DMS153 (cell line): Measurements from ENCODE around the gene TIPRL.

Experiments used
- DNase-seq: peaks from one replicate; lab custom pipeline; 2025; lab: John Stamatoyannopoulos, UW

The TIPRL gene

DNA sequence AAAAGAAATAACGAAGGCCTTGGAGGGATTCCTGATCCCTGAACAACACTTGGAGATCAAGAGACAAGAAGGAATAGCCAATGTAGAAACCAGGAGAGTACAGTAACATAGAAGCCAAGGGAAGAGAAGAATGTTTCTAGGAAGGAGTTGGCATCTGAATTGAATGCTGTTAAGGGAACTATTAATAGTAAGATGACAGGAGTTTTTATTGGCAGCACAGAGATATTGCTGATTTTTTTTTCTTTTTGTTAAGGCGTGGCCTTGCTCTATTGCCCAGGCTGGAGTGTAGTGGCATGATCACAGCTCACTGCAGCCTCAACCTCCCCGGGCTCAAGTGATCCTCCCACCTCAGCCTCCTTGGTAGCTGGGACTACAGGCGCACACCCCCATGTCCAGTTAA lies 37.4 kb downstream of the TIPRL start:
- no peak for DNase-seq

DNA sequence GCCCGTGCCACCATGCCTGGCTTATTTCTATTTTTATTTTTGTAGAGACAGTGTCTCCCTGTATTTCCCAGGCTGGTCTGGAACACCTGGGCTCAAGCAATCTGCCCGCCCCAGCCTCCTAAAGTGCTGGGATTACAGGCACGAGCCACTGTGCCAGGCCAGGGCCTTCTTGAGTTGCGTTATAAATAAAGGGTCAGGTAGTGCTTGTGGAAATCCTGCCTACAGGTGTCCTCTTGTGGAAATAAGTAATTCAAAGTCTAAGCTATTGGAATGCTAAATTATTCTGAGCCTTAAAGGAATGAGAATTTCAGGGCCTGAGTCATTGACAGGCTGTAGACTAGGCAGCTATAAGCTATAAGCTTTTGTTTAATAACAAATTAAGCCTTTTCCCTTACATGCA lies 38.9 kb downstream of the TIPRL start:
- DNase-seq: no peak

DNA sequence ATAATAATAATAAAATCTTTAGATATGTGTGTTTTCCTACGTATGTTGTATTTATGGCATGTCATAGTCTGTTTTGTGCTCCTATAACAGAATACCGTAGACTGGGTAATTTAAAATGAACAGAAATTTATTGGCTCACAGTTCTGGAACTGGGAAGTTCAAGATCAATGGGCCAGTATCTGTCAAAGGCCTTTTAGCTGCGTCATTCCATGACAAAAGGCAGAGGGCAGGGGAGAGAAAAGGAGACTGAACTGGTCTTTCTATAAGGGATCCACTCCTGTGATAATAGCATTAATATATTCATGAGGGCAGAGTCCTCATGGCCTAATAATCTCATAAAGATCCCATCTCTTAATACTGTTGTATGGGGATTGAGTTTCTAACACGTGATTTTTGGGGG lies 39.9 kb downstream of the TIPRL start:
- DNase-seq: no peak

DNA sequence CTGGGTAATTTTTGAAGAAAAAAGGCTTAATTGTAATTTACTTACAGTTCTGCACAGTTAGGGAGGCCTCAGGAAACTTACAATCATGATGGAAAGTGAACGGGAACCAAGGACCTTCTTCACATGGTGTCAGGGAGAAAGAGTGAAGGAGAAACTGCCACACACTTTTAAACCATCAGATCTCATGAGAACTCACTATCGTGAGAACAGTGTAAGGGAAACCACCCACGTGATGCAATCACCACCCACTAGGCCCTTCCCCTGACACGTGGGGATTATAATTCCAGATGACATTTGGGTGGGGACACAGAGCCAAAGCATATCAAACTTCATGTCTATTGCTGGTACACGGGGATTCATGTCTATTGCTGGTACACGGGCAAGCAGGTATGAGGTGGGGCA lies 41.7 kb downstream of the TIPRL start:
- DNase-seq: no peak

DNA sequence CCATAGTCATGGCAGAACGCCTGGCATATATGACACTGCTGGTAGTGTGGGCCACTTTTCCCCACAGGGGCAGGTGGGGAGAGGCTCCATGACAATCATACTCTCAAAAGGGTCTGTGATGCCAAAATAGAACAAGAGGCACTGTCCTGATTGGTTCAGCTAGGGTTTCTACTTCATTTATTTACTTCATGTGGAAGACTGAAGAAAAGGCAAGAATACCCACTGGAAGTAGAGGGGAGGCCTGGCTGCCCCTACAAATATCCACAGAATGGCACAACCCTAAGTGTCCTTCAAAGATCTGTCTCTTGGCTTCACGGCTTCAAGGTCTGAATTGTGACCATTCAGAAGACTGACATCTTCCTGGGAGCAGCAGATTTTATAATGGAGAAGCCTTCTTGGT lies 42.5 kb downstream of the TIPRL start:
- DNase-seq: no peak

DNA sequence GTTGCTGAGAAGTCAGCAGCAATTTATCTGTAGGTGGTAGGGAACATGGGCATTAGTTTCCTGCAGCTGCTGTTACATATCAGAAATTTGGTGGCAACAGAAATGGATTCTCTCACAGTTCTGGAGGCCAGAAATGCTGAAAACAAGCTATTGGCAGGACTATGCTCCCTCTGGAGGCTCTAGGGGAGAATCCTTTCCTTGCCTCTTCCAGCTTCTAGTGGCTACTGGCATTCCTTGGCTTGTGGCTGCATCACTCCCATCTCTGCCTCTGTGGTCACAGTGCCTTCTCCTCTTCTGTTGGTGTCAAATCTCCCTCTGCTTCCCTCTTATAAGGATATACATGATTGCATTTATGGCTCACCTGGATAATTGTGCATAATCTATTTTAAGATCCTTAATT lies 44.5 kb downstream of the TIPRL start:
- no peak for DNase-seq

DNA sequence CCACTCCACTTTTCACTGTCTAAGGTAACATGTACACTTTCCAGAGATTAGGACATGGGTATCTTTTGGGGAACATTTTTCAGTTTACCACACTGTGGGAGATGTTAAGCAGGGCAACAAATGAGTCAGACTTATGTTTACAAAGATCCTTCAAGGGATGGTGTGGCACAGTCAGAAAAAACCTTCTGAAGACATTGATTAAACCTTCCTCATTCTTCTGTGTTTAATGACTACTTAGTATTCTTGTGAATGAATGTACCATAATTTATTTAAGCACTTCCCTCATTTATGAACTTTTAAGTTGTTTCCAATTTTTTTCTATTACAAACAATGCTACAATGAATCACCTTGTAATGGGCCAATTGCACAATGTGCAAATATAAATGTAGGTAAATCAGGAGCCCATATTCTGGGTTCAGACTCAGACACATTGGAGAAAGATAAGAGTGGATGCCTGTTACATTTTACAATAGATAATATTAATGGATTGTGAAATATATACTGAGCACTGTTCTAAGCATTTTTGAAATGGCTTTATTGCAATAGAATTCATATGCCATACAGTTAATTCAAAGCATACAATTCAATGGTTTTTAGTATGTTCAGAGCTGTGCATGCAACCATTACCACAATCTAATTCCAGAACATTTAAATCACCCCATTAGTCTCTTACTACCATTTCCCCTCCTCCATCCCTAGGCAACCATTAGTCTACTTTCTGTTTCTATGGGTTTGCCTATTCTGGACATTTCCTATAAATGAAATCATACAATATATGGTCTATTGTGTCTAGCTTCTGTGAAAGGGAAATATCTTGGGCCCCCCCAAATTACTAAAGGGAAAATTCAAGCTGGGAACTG lies 45.1 kb downstream of the TIPRL start:
- DNase-seq: no peak

DNA sequence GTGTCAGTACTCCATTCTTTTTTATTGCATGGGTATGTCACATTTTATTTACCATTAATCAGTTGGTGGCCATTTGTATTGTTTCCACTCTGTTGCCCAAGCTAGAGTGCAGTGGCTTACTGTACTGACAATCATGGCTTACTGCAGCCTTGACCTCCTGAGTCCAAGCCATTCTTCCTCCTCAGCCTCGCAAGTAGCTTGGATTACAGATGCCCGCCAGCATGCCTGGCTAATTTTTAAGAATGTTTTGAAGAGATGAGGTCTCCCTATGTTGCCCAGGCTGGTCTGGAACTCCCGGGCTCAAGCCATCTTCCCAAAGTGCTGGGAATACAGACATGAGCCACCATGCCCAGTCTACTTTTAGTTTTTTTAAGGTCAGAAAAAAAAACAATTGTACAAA lies 46.2 kb downstream of the TIPRL start:
- no peak for DNase-seq

DNA sequence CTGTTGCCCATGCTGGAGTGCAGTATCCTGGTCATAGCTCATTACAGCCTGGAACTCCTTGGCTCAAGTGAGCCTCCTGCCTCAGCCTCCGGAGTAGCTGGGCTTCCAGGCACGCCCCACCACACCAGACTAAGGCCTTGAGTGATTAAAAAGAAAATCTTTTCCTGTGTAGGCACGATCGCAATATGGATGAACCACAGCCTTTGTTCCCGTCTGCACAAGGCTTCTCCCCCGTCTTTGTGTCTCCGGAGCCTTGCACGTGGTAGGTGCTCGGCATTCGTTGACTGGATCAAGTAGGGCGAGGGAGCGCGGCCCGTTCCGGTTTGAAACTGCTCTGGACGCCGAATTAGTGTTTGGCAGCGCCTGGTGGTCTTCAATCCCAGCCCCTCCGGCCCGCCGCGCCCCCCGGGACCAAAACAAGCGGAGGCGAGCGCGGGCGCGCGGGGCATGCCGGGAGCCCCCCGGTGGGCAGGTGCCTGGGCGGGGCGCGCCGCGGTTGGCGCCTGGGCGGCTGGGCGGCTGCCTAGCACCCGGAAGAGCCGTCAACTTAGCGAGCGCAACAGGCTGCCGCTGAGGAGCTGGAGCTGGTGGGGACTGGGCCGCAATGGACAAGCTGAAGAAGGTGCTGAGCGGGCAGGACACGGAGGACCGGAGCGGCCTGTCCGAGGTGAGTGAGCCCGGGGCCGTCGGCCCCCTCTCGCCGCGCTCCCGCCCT lies 46.9 kb downstream of the TIPRL start, which contains the start of gene SFT2D2:
SFT2D2 (plus strand) TSS at position 529 of the 715 bp plus-strand sequence; CDS start at position 605, 76 bp downstream.
- peak; percentile 81 for DNase-seq

DNA sequence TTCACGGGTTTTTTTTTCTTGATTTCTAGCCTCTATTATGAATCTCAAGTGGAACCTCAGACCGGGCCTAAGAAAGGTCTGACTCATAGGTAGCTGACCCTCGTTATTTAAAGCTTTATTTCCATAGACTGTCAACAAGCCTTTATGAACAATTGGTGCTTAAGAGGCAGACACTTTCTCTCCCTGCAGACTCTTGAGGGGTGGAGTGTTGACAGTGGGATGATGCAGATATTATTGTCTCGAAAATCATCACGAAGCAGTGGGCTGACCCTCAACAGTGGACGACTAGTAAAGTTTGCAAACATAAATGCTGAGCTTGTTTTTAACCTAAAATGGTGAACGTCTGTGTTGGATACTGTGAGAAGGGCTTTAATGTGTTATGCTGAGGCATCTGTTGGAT lies 48.9 kb downstream of the TIPRL start:
- peak; percentile 36 for DNase-seq

DNA sequence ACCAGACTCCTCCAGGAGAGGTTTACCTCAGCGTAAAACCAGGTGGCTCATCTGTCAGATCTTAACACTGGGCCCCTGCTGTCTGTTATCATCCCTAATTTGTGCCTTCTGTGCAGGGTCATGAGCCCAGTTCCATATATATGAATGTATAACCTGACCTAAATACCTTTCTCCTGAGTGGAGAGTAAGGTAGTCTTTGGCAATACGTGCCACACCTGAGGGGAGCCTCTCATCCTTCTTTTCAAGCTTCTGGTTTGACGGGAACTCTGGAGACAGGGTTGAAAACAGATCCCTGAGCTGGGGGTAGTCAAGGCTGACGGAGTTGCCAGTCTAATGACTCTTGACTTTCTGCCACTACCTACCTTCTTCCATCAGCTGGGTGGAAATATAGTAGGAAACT lies 51.1 kb downstream of the TIPRL start:
- no peak for DNase-seq

DNA sequence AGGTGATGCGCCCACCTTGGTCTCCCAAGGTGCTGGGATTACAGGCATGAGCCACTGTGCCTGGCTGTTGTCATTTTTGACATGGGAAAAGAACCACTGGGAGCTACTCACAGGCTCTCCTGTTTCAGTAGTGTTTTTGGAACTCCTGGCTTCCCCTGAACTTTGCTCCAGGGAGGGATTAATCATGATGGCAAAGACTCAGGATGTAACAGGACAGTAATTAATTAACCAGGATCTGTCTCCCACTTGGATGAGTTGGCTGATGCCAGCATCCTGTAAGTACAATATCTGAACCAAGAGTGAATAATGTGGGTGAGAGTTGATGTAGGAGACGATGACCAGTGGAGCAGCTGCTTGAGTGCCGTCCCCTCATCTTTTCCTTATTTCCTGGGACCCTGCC lies 51.9 kb downstream of the TIPRL start:
- no peak for DNase-seq

DNA sequence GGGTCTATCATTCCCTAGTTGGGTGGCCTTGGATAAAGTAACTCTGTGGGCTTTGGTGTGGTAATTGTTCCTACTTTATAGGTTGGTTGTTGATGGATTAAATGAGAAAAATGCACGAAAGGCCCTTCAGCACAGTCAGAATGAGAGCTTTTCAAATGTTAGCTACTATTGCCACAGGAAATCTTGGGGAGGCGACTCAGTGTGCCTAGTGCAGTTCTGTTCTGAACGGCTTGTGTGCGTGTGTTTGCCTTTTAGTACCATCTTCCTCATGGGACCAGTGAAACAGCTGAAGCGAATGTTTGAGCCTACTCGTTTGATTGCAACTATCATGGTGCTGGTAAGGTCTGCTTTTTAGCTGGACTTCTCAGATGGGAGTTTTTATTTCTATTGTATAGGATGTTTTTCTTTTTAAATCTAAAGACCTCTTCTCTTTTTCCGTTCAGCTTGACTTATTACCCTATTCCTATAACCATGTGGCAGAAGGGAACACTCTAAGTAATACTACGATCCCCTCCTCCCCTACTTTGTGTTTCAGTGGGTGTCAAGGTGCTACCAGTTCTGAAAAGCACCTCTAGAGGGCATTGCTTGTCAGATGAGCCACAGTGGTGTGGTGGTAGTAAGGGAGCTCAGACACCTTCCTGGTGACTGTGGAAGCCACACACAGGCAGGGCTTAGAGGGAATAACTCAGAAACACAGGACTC lies 56.2 kb downstream of the TIPRL start:
- peak; percentile 35 for DNase-seq

DNA sequence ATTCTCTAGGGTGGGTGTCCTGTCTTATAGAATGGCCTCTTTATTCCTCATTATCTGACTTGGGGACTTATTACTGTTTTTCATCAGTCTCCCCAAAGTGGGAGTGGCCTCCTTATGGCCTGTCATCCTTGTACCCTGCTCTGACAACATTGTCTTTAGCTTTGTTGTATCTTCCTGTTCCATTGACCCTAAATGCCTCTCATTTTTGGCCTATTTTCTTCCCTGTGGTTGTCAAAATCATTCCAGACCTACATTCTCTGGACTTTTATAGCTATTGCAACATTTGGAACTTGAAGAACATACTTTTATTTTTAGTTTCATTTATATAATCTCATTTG lies 56.8 kb downstream of the TIPRL start:
- DNase-seq: no peak

DNA sequence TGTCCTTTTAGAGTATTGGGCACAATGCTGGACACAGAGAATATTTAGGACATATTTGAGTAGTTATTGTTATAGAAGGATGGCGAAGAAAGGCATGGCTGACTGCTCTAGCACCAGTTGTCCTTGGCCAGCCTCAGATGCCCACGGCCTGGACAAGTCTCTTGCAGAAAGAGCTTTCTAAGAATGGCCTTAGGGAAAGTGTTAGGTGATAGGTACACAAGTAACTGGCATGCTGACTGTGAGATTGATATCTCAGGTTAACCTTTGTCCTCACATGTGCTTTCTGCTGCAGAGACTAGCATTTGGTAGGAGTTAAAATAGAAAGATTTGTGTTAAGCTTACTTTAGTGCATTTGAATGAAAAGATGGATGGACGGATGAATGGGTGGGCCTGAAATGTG lies 57.2 kb downstream of the TIPRL start:
- no peak for DNase-seq

DNA sequence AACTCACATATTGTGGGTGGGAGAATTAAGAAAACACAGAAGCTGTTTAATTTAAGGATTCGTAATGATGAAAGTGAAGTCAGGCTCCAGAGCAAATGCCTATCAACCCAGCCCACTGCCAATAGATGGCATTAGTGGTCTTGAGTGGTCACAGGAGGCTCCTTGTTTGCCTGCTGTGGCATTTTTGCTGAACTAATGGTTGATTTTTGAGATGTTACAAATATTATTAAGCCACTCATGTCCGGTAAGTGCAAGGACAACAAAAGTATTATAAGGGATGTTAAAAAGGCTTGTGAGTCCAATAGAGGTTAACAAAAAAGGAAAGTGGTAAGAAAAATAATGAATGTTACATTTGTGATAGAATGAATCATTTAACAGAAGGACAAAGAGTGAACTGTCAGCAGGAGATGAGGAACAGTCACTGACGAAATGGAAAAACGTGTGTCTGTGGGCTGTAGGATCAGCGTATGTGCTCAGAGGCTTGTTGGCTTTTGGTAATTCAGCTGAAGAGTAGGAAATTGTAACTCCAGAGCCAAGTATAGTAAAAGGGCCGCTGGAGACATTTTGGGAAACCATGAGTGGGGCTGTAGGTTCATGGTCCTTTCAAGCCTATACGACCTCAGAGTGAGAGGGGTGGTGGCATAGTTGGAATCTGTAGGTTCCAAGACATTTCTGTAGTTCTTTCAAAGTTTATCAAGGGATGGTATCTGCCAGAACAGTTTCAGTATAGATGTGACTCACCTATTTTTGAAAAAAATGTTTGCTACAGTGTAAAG lies 58.3 kb downstream of the TIPRL start:
- no peak for DNase-seq

DNA sequence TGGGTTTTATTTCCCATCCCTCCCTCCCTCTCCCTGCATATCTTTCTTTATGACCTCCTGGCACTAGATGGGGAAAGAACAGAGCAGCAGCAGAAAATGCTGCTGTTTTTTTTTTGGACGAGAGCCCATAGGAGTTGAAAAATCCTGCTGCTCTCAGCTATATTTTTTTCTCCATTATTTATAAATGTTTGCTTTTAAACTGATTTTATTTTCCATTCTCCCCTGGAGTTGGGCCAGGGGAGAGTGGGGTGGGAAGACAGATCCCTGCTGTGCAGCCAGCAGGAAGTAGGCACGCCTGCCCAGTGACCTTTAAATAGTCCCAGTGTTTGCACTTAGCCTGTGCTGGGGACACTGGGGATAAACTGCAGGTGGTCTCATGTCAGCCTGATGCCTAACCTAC lies 64.4 kb downstream of the TIPRL start:
- peak; percentile 46 for DNase-seq

DNA sequence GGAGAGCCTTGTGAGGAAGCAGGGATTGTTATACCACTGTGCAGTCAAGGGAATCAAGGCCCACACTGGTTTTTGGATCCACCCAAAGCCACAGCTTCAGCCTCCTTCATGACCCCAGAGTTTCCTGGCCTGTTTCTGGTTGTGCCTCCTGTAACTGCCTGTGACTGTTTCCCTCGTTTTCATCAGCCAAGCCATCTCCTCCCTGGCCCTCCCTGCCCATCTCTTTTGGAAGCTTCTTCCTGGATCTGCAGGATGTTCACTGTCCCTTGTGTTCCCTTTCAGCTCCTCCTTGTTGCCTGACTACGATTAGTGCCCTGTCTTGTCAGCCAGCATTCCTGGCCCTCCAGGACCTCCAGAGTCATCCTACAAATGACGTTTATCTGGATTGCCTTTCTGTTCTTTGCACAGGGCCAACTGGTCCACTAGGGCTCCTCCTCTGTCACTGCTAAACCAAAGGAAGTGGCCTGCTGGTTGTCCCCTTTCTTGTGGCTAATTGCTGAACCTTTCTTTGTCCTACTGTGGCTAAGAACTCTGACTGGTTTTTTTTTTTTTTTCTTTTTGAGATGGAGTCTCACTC lies 65.0 kb downstream of the TIPRL start:
- no peak for DNase-seq

DNA sequence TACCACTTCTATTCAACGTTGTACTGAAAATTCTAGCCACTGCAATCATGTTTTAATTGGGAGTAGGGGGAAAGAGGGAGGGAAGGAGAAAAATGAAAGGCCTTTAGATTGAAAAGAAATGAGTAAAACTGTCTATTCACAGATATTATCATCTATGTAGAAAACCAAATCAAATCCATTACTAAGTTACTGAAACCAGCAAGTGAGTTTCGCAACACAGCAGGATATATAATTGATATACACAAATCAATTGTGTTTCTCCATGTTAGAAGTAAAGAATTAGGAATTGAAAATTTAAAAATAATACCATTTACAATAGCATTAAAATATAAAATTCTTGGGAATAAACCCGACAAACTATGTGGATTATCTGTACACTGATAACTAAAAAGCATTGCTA lies 66.3 kb downstream of the TIPRL start:
- DNase-seq: no peak

DNA sequence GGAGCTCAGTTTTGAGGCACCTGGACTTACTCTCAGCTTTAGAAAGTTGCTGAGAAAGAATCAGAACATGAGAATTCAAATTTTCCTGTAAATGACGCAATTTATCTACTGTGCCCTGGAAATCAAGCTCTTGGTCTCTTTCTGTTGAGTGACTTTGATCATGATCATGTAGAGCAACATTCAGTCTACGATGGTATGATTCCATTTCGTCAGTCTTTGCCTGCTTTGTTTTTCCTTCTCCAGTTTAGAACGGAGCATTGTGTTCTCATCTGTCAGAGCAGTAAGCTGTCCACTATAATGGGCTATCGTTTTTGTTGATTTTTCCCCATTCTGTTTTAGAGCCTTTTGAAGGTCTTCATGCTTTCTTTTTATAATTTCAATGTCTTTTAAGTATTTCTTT lies 67.7 kb downstream of the TIPRL start:
- no peak for DNase-seq
